Neural crest cell (in vitro differentiated cells): Measurements from ENCODE around the gene MAP3K19. TPM values are rescaled to one million over a fixed set of nuclear protein-coding genes. Genes with fewer than 3 reads are reported as not detected.

Experiments used
- DNase-seq: peaks from one replicate; pipeline ENCODE4 v3.0.0; 2021; ENCODE audit warnings: low read depth, mixed read lengths, low spot score
- H3K27ac Mint-ChIP-seq: one replicate; pipeline ENCODE4 v1.8.0; 2021; ENCODE audit warnings: mild to moderate bottlenecking, mixed read lengths; ENCODE audit not compliant: unreplicated experiment
- H3K27me3 Mint-ChIP-seq: 2 replicates; pipeline ENCODE4 v1.8.0; 2021; ENCODE audit warnings: low read depth, mild to moderate bottlenecking, mixed read lengths
- H3K36me3 Mint-ChIP-seq: 2 replicates; pipeline ENCODE4 v1.8.0; 2021; ENCODE audit warnings: low read depth, mild to moderate bottlenecking, mixed read lengths
- H3K4me1 Mint-ChIP-seq: 2 replicates; pipeline ENCODE4 v1.8.0; 2021; ENCODE audit warnings: mixed read lengths
- H3K4me3 Mint-ChIP-seq: one replicate; pipeline ENCODE4 v1.8.0; 2021; ENCODE audit warnings: mild to moderate bottlenecking, mixed read lengths
- H3K9me3 Mint-ChIP-seq: 2 replicates; pipeline ENCODE4 v1.8.0; 2021; ENCODE audit warnings: mixed read lengths
- total RNA-seq: library from RNA; stranded (reverse); gene quantifications from 2 replicates; pipeline ENCODE4 v1.2.1, GENCODE V29; 2021
- TF ChIP-seq, protein P1 (sequence below): fragments of 200-600 bp; sonication (generic); conservative IDR thresholded peaks from 2 replicates; pipeline ENCODE4 v1.5.0; 2021; ENCODE audit warnings: antibody characterized with exemption, mild to moderate bottlenecking

Gene MAP3K19
- total RNA-seq, 1 donor from 2014 or later: not detected

DNA sequence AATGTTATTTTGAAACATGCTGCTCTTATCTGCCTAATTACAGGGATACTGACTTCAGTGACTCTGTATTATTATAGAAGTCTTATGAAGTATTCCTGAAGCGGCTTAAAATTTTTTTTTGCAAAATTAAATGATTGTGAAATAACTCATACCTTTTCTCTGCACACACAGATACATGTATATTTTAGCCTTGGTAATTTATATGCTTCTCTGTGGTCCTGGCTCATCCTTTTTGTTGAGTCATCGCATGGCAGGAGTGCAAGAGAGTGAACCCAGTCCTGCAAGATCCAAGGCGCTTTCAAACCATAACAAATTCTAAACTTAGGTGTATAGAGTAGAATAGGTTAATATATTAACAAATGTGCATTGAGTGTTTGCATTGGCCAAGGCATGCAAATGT is 120.1 kb downstream of the MAP3K19 start:
- H3K9me3 Mint-ChIP-seq: no peaks in the 10 kb centered on the region
- TF ChIP-seq, protein P1, sequence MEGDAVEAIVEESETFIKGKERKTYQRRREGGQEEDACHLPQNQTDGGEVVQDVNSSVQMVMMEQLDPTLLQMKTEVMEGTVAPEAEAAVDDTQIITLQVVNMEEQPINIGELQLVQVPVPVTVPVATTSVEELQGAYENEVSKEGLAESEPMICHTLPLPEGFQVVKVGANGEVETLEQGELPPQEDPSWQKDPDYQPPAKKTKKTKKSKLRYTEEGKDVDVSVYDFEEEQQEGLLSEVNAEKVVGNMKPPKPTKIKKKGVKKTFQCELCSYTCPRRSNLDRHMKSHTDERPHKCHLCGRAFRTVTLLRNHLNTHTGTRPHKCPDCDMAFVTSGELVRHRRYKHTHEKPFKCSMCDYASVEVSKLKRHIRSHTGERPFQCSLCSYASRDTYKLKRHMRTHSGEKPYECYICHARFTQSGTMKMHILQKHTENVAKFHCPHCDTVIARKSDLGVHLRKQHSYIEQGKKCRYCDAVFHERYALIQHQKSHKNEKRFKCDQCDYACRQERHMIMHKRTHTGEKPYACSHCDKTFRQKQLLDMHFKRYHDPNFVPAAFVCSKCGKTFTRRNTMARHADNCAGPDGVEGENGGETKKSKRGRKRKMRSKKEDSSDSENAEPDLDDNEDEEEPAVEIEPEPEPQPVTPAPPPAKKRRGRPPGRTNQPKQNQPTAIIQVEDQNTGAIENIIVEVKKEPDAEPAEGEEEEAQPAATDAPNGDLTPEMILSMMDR: no peak
- H3K4me1 Mint-ChIP-seq: peaks cover 29% of the 10 kb centered on the region
- no peak overlapping the region for H3K4me3 Mint-ChIP-seq
- H3K27ac Mint-ChIP-seq: no peak overlapping the region
- no peaks in the 10 kb centered on the region for H3K27me3 Mint-ChIP-seq
- H3K36me3 Mint-ChIP-seq: peaks cover 7% of the 10 kb centered on the region
- DNase-seq: no peak

DNA sequence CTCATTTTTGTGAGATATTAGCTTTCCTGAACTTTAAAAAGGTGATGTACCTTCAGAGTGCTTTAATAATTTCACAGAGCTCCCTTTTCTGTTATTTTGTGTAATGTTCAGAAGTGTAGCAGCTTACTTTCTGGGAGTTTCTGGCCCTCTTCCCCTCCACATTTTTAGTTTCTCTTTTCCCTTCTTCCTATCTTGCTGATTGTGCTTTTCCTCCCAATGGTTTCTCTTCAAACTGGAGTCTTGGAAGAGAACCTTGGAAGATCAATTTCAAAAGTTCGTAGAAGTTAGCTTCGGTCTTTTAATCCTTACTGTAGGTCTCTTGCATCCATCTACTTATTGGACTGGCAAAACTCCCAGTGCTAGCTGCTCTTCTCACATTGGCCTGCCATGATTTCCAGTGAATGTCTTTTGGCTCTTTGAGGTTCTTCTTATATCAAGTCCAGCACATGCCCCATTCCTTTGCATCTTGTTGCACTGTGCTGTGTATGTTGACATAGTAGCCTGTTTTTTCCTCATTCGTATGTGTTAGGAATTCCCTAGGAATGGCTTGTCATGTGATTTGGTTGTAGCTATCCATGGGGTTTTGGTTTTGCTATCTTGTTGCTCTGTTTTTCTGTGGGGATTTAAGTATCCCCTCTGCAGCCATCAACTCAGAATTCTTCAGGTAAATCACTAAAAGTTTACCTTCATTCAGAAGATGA is 120.9 kb downstream of the MAP3K19 start:
- Mint-ChIP-seq H3K27me3 (no peaks in the 10 kb centered on the region), H3K9me3 (no peaks in the 10 kb centered on the region), H3K4me1 (peaks cover 32% of the 10 kb centered on the region), H3K27ac (no peak overlapping the region), H3K36me3 (peaks cover 7% of the 10 kb centered on the region), H3K4me3 (no peak overlapping the region)
- no peak for DNase-seq
- TF ChIP-seq, protein P1: no peak

DNA sequence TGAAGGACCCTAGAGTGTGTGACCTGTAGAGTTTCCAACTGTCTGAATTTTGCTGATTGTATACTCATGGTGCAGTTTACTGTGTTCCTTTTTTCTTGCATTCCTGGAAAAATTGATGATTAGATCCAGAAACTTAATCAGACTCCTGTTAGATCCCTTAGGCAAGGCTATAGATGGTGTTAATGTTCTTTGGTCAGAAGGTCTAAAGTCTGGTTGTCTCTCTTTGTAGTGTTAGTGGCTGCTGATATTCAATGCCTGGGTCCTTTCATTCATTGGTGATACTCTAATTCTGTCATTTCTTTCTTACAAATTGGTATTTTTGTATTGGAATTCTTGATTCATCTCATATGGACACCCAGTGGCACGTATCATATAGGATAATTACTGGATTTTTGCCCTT is 122.3 kb downstream of the MAP3K19 start:
- Mint-ChIP-seq H3K36me3 (peaks cover 4% of the 10 kb centered on the region), H3K4me1 (peaks cover 36% of the 10 kb centered on the region), H3K4me3 (peak overlapping the region; percentile 6), H3K27ac (no peak overlapping the region), H3K27me3 (no peaks in the 10 kb centered on the region), H3K9me3 (no peaks in the 10 kb centered on the region)
- TF ChIP-seq, protein P1: no peak
- DNase-seq: no peak

DNA sequence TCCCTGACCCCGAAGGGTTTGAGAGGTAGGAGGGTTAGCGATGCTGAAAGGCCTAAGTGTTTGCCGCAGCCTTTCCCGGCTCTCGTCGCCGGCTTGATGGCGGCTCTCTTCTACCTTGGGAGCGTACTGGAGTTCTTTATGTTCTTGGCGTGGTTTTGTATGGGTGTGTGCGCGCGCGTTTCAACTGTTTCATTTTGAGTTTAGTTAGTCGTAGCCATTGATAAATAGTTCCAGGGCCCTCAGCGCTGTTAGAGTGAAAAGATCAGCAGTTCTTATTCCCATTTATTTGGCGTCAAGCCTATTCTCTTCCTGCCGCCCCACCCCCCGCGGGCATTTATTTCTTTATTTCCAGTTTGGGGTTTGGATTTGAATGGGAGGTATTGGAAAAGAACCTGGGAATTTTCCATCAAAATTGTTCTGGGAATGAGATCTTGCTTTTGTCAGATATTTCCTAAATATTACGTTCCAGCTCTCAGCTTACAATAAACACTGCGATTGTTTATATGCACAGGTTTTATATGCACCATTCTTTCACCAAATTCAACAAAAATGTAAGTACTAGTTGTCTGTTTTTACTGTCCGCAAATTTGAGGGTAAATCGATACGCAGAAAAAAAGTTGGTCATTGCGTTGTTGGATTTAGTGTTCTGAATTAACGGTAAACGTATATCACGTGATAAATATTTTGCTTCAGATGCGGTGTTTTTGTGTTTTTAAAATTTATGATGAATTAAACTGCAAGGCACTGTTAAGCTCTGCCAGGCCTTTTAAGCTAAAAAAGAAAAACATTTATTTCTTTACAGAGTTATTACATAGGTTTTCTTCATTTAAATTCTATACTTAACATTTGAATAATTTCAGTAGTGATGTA is 127.7 kb downstream of the MAP3K19 start:
- DNase-seq: peak; percentile 23

More for the DNA sequence above, 127.7 kb downstream of the MAP3K19 start:
- TF ChIP-seq, protein P1: no peak
- Mint-ChIP-seq H3K9me3 (peaks cover 1% of the 10 kb centered on the region), H3K27me3 (no peaks in the 10 kb centered on the region), H3K27ac (peak overlapping the region; percentile 99), H3K36me3 (peaks cover 8% of the 10 kb centered on the region), H3K4me1 (peaks cover 28% of the 10 kb centered on the region), H3K4me3 (peak overlapping the region; percentile 95)
